K562 (cell line): ENCODE data around the gene PODXL. TPM values are rescaled to one million over a fixed set of nuclear protein-coding genes. Genes with fewer than 3 reads are reported as not detected.

ENCODE experiments used
- ARID4B ChIP-seq: sonication (generic); formaldehyde crosslinking; IDR thresholded peaks from 2 replicates; pipeline ENCODE4 v1.8.0; 2022; ENCODE audit warnings: mild to moderate bottlenecking, missing genetic modification reagents
- CCAR2 ChIP-seq: fragments of 200-400 bp; formaldehyde crosslinking; IDR thresholded peaks from 2 replicates; pipeline ENCODE4 v1.6.1; 2017; ENCODE audit warnings: mild to moderate bottlenecking, low read depth, low read length
- COPS2 ChIP-seq: fragments of 450-650 bp; conservative IDR thresholded peaks from 2 replicates; pipeline ENCODE4 v1.6.1; 2016; ENCODE audit warnings: mild to moderate bottlenecking, moderate library complexity
- FOXK2 ChIP-seq, 2 experiments: fragments of 450-650 bp; IDR thresholded peaks in 1 of 2; conservative IDR thresholded peaks in 1 of 2; 2 replicates each; pipeline ENCODE4 v1.6.1; 2016; ENCODE audit warnings: low read depth in 2 of 2, mild to moderate bottlenecking in 1 of 2
- HMG20A ChIP-seq: fragments of 450-650 bp; formaldehyde crosslinking; conservative IDR thresholded peaks from 2 replicates; pipeline ENCODE4 v1.4.0; 2020; ENCODE audit warnings: mild to moderate bottlenecking, mixed read lengths
- PHB2 ChIP-seq: fragments of 450-650 bp; IDR thresholded peaks from 2 replicates; pipeline ENCODE4 v1.6.1; 2017; ENCODE audit warnings: low read depth
- POLR2AphosphoS2 ChIP-seq: IDR thresholded peaks from 2 replicates; pipeline ENCODE4 v1.6.1; 2012; ENCODE audit warnings: low read length, improper control_type of control experiment
- RBFOX2 ChIP-seq: fragments of 200-400 bp; formaldehyde crosslinking; IDR thresholded peaks from 2 replicates; pipeline ENCODE4 v1.6.1; 2017; ENCODE audit warnings: low read depth, mild to moderate bottlenecking, low read length, moderate library complexity
- SUPT5H ChIP-seq: fragments of 450-650 bp; IDR thresholded peaks from 2 replicates; pipeline ENCODE4 v1.6.1; 2016
- ZBTB49 ChIP-seq: sonication (generic); formaldehyde crosslinking; IDR thresholded peaks from 2 replicates; pipeline ENCODE4 v1.8.0; 2022; ENCODE audit warnings: missing genetic modification reagents, mild to moderate bottlenecking, borderline replicate concordance
- ZNF263 ChIP-seq: sonication (generic); formaldehyde crosslinking; IDR thresholded peaks from 2 replicates; pipeline ENCODE4 v1.8.0; 2022; ENCODE audit warnings: mild to moderate bottlenecking, missing genetic modification reagents, borderline replicate concordance
- ZNF707 ChIP-seq: fragments of 250-450 bp; sonication (Bioruptor Pico); conservative IDR thresholded peaks from 2 replicates; pipeline ENCODE4 v1.8.0; 2022; ENCODE audit warnings: inconsistent platforms, mild to moderate bottlenecking, moderate library complexity
- polyA plus RNA-seq, 8 experiments: library from polyadenylated mRNA; depleted of rRNA in 4 of 8; stranded (reverse) in 5 of 8; unstranded in 3 of 8; fragments of >200 nt; fragmentation: Nextera tagmentation in 2 of 8; fragmentation: Illumina TruSeq in 1 of 8; extraction: Ambion mirVana in 2 of 8; extraction: Trizol in 1 of 8; gene quantifications; 2 replicates each; pipeline versions ENCODE4 v1.2.1 to v1.2.3, GENCODE V29; 2011 to 2014; ENCODE audit warnings: inconsistent platforms in 1 of 8, missing spikeins in 1 of 8
- total RNA-seq, 7 experiments: library from RNA; depleted of rRNA in 6 of 7; stranded (reverse); fragments of >200 nt in 6 of 7; fragmentation: Illumina TruSeq in 2 of 7; extraction: Trizol in 2 of 7; gene quantifications; 2 replicates each; pipeline versions ENCODE4 v1.2.1 to v1.2.3, GENCODE V29; 2011 to 2021; ENCODE audit warnings: low replicate concordance in 1 of 7
- TF ChIP-seq, protein P1 (sequence below): fragments of 450-650 bp; IDR thresholded peaks from 2 replicates; pipeline ENCODE4 v1.6.1; 2017; ENCODE audit warnings: antibody characterized with exemption, mild to moderate bottlenecking
- TF ChIP-seq, protein P2 (sequence below): fragments of 250-450 bp; sonication (Bioruptor Pico); IDR thresholded peaks from 2 replicates; pipeline ENCODE4 v1.8.0; 2022; ENCODE audit warnings: moderate library complexity, mild to moderate bottlenecking, inconsistent platforms

Gene PODXL
- total and polyA plus RNA-seq, 9 of the 15 experiments (the other 6 are each of a cell fraction or from before 2014, with no cell fraction given), result 0.01 to 0.73 (median 0.07) TPM

- TF ChIP-seq COPS2, result no peak
- no peak for TF ChIP-seq ZBTB49
- no peak for TF ChIP-seq FOXK2 (conservative IDR thresholded peaks at IDR 0.05 in 1 of 2, IDR thresholded peaks at IDR 0.05 in 1 of 2; ENCODE audit: low read depth in 2 of 2)
- TF ChIP-seq, protein P1, sequence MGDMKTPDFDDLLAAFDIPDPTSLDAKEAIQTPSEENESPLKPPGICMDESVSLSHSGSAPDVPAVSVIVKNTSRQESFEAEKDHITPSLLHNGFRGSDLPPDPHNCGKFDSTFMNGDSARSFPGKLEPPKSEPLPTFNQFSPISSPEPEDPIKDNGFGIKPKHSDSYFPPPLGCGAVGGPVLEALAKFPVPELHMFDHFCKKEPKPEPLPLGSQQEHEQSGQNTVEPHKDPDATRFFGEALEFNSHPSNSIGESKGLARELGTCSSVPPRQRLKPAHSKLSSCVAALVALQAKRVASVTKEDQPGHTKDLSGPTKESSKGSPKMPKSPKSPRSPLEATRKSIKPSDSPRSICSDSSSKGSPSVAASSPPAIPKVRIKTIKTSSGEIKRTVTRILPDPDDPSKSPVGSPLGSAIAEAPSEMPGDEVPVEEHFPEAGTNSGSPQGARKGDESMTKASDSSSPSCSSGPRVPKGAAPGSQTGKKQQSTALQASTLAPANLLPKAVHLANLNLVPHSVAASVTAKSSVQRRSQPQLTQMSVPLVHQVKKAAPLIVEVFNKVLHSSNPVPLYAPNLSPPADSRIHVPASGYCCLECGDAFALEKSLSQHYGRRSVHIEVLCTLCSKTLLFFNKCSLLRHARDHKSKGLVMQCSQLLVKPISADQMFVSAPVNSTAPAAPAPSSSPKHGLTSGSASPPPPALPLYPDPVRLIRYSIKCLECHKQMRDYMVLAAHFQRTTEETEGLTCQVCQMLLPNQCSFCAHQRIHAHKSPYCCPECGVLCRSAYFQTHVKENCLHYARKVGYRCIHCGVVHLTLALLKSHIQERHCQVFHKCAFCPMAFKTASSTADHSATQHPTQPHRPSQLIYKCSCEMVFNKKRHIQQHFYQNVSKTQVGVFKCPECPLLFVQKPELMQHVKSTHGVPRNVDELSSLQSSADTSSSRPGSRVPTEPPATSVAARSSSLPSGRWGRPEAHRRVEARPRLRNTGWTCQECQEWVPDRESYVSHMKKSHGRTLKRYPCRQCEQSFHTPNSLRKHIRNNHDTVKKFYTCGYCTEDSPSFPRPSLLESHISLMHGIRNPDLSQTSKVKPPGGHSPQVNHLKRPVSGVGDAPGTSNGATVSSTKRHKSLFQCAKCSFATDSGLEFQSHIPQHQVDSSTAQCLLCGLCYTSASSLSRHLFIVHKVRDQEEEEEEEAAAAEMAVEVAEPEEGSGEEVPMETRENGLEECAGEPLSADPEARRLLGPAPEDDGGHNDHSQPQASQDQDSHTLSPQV, result no peak
- 0 out of 2 replicates have a peak, but pooled peaks have one; percentile 14 for TF ChIP-seq SUPT5H
- no peak for TF ChIP-seq ZNF707 (CRISPR knock-in tag)
- TF ChIP-seq HMG20A (CRISPR knock-in tag), result no peak
- no peak for TF ChIP-seq RBFOX2
- TF ChIP-seq POLR2AphosphoS2, result no peak; the same call in 1 of the 2 replicates
- TF ChIP-seq CCAR2, result no peak
- TF ChIP-seq, protein P2, sequence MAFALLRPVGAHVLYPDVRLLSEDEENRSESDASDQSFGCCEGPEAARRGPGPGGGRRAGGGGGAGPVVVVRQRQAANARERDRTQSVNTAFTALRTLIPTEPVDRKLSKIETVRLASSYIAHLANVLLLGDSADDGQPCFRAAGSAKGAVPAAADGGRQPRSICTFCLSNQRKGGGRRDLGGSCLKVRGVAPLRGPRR (CRISPR knock-in tag), result no peak
- TF ChIP-seq ARID4B (CRISPR knock-in tag), result no peak
- no peak for TF ChIP-seq PHB2
- no peak for TF ChIP-seq ZNF263 (CRISPR knock-in tag)
Measured at GRCh38 chr7:131501930-131502685, 54.3 kb downstream of the PODXL start (continued).
